WTC11 (cell line): ENCODE results near the gene U2SURP. TPM values are rescaled to one million over a fixed set of nuclear protein-coding genes. Genes with fewer than 3 reads are reported as not detected.
A peak's percentile ranks its signal among the peaks of the same experiment; 100 is the strongest.

Experiments
- ATAC-seq: fragments of 200-7000 bp; cut with Tn5 transposase; 2 replicates; pipeline ENCODE4 v1.10.0; 2021; ENCODE audit warnings: mild to moderate bottlenecking, moderate library complexity
- CTCF ChIA-PET: fragments of 300-600 bp; sonication (Branson Sonifier 250); formaldehyde crosslinking; loops from one replicate; lab custom pipeline; 2021; ENCODE audit warnings: antibody characterized with exemption; lab: Charles Lee
- POLR2A ChIA-PET: fragments of 350-600 bp; sonication (Branson Sonifier 250); formaldehyde crosslinking; loops from one replicate; lab custom pipeline; 2021; ENCODE audit warnings: antibody characterized with exemption; lab: Charles Lee
- DNase-seq: peaks from one replicate; pipeline ENCODE4 v3.0.0; 2021; ENCODE audit warnings: low spot score
- H3K27ac Mint-ChIP-seq: 2 replicates; pipeline ENCODE4 v1.8.0; 2021; ENCODE audit warnings: mixed read lengths
- H3K27me3 Mint-ChIP-seq: 2 replicates; pipeline ENCODE4 v1.8.0; 2021; ENCODE audit warnings: low read depth, mild to moderate bottlenecking, moderate library complexity, mixed read lengths
- H3K36me3 Mint-ChIP-seq: 2 replicates; pipeline ENCODE4 v1.8.0; 2021; ENCODE audit warnings: mixed read lengths
- H3K4me1 Mint-ChIP-seq: 2 replicates; pipeline ENCODE4 v1.8.0; 2022; ENCODE audit warnings: mixed read lengths
- H3K4me3 Mint-ChIP-seq: 2 replicates; pipeline ENCODE4 v1.8.0; 2021; ENCODE audit warnings: mild to moderate bottlenecking, moderate library complexity, mixed read lengths
- H3K9me3 Mint-ChIP-seq: 2 replicates; pipeline ENCODE4 v1.8.0; 2021; ENCODE audit warnings: mixed read lengths
- ARID4B ChIP-seq: sonication (generic); formaldehyde crosslinking; IDR thresholded peaks from 2 replicates; pipeline ENCODE4 v1.8.0; 2023; ENCODE audit warnings: missing genetic modification reagents, mild to moderate bottlenecking, borderline replicate concordance
- ERG ChIP-seq: fragments of 250-450 bp; sonication (Bioruptor Pico); IDR thresholded peaks from 2 replicates; pipeline ENCODE4 v1.8.0; 2021; ENCODE audit warnings: mild to moderate bottlenecking
- ESRRA ChIP-seq: sonication (generic); formaldehyde crosslinking; IDR thresholded peaks from 2 replicates; pipeline ENCODE4 v1.8.1; 2022; ENCODE audit warnings: mild to moderate bottlenecking, missing genetic modification reagents, borderline replicate concordance
- JAZF1 ChIP-seq: fragments of 250-450 bp; sonication (Bioruptor Pico); IDR thresholded peaks from 2 replicates; pipeline ENCODE4 v1.9.0; 2021; ENCODE audit warnings: moderate library complexity, mild to moderate bottlenecking, inconsistent platforms
- MYBL2 ChIP-seq: sonication (generic); formaldehyde crosslinking; IDR thresholded peaks from 2 replicates; pipeline ENCODE4 v1.8.1; 2023; ENCODE audit warnings: mild to moderate bottlenecking, moderate library complexity, missing genetic modification reagents
- NR2C2 ChIP-seq: sonication (generic); formaldehyde crosslinking; IDR thresholded peaks from 2 replicates; pipeline ENCODE4 v1.8.0; 2022; ENCODE audit warnings: mild to moderate bottlenecking, missing genetic modification reagents
- OVOL2 ChIP-seq: fragments of 250-450 bp; sonication (Bioruptor Pico); IDR thresholded peaks from 2 replicates; pipeline ENCODE4 v1.9.0; 2021; ENCODE audit warnings: mild to moderate bottlenecking, borderline replicate concordance
- PRDM15 ChIP-seq: sonication (generic); formaldehyde crosslinking; IDR thresholded peaks from 2 replicates; pipeline ENCODE4 v1.8.0; 2022; ENCODE audit warnings: missing genetic modification reagents
- RELA ChIP-seq: sonication (generic); formaldehyde crosslinking; IDR thresholded peaks from 2 replicates; pipeline ENCODE4 v1.8.1; 2022; ENCODE audit warnings: missing genetic modification reagents, mild to moderate bottlenecking, borderline replicate concordance
- SMAD3 ChIP-seq: sonication (generic); formaldehyde crosslinking; IDR thresholded peaks from 2 replicates; pipeline ENCODE4 v1.8.0; 2022; ENCODE audit warnings: missing genetic modification reagents, mild to moderate bottlenecking, borderline replicate concordance
- SOX15 ChIP-seq: fragments of 250-450 bp; sonication (Bioruptor Pico); IDR thresholded peaks from 2 replicates; pipeline ENCODE4 v1.9.0; 2021; ENCODE audit warnings: mild to moderate bottlenecking
- TEAD1 ChIP-seq: sonication (generic); formaldehyde crosslinking; IDR thresholded peaks from 2 replicates; pipeline ENCODE4 v1.8.0; 2022; ENCODE audit warnings: mild to moderate bottlenecking, missing genetic modification reagents
- ZNF138 ChIP-seq: sonication (generic); formaldehyde crosslinking; conservative IDR thresholded peaks from 2 replicates; pipeline ENCODE4 v1.8.1; 2022; ENCODE audit warnings: mild to moderate bottlenecking, moderate library complexity, missing genetic modification reagents
- ZNF219 ChIP-seq: sonication (generic); formaldehyde crosslinking; IDR thresholded peaks from 2 replicates; pipeline ENCODE4 v1.8.0; 2023; ENCODE audit warnings: missing genetic modification reagents, mild to moderate bottlenecking, borderline replicate concordance
- ZSCAN18 ChIP-seq: fragments of 250-450 bp; sonication (Bioruptor Pico); IDR thresholded peaks from 2 replicates; pipeline ENCODE4 v2.1.2; 2022; ENCODE audit warnings: mild to moderate bottlenecking, moderate library complexity
- total RNA-seq: library from RNA; stranded (reverse); gene quantifications from 3 replicates; pipeline ENCODE4 v1.2.3, GENCODE V29; 2021

U2SURP gene
- total RNA-seq, 1 experiment from 2014 or later, result 133 TPM

GRCh38 chr3:142952272-142953193 is 48.8 kb upstream of the U2SURP start:
- TF ChIP-seq JAZF1 (CRISPR knock-in tag), result no peak
- TF ChIP-seq ESRRA (CRISPR knock-in tag), result no peak
- no peak for TF ChIP-seq ERG (CRISPR knock-in tag)
- TF ChIP-seq ZNF219, result no peak
- TF ChIP-seq PRDM15, result 0 out of 2 replicates have a peak, but pooled peaks have one; percentile 49
- no peak; the same call in 1 of the 2 replicates for ATAC-seq
- Mint-ChIP-seq H3K27ac (no peak overlapping the region), H3K4me3 (no peak overlapping the region), H3K36me3 (no peaks in the 10 kb centered on the region), H3K9me3 (no peaks in the 10 kb centered on the region), H3K4me1 (peaks cover 7% of the 10 kb centered on the region), H3K27me3 (peaks cover 2% of the 10 kb centered on the region; the same call in 1 of the 2 replicates)
- DNase-seq, result no peak
- ChIA-PET CTCF (interaction anchor here (0.8 to 2.0 kb wide), 3 partner anchors 21 to 124 kb away, joined by 4 to 6 read pairs (median 6); no protein-coding TSS in a partner anchor), POLR2A (no interaction called here)

GRCh38 chr3:142953443-142953842 is 47.9 kb upstream of the U2SURP start:
- DNase-seq, result no peak
- ChIA-PET POLR2A (no interaction called here), CTCF (interaction anchor here (0.8 kb wide), 1 partner anchor 125 kb away, joined by 4 read pairs; no protein-coding TSS in a partner anchor)
- H3K27ac Mint-ChIP-seq, result no peak overlapping the region
- ATAC-seq, result no peak; the same call in 1 of the 2 replicates
- H3K27me3 Mint-ChIP-seq, result peaks cover 2% of the 10 kb centered on the region; the same call in 1 of the 2 replicates
- H3K4me1 Mint-ChIP-seq, result peaks cover 7% of the 10 kb centered on the region
- no peaks in the 10 kb centered on the region for H3K9me3 Mint-ChIP-seq
- no peak overlapping the region for H3K4me3 Mint-ChIP-seq
- no peaks in the 10 kb centered on the region for H3K36me3 Mint-ChIP-seq
- TF ChIP-seq ARID4B (CRISPR knock-in tag) (no peak), TEAD1 (CRISPR knock-in tag) (no peak), NR2C2 (CRISPR knock-in tag) (no peak), ZNF138 (CRISPR knock-in tag) (no peak), SOX15 (CRISPR knock-in tag) (no peak), ZSCAN18 (no peak), MYBL2 (CRISPR knock-in tag) (no peak), RELA (no peak), OVOL2 (no peak), ESRRA (CRISPR knock-in tag) (no peak), SMAD3 (CRISPR knock-in tag) (no peak)
